ENCODE data around the gene RAPGEF3. TPM values are rescaled to one million over a fixed set of nuclear protein-coding genes. Genes with fewer than 3 reads are reported as not detected.

RAPGEF3 gene
- total and polyA plus RNA-seq, 9 of the 15 experiments (the other 6 are each of a cell fraction or from before 2014, with no cell fraction given) = 0.03 to 0.78 (median 0.37) TPM; not detected in 1

GRCh38 chr12:47773062-47773857 is 14.6 kb upstream of the RAPGEF3 start, which contains the start of gene SLC48A1 (continued):
- TF ChIP-seq ZNF740 (CRISPR knock-in tag; IDR thresholded peaks at IDR 0.05) (no peak), ZNF740 (tag; IDR thresholded peaks at IDR 0.05) (no peak), TEAD4 (IDR thresholded peaks at IDR 0.05; ENCODE audit: low read length) (no peak), TEAD4 (CRISPR knock-in tag; IDR thresholded peaks at IDR 0.05; ENCODE audit: borderline replicate concordance) (no peak), ZNF41 (CRISPR knock-in tag; conservative IDR thresholded peaks at IDR 0.05) (no peak), CREBBP (IDR thresholded peaks at IDR 0.05; ENCODE audit: low read depth, low read length) (no peak), ILF3 (IDR thresholded peaks at IDR 0.05; ENCODE audit: borderline replicate concordance) (peak; percentile 78; the same call in 1 of the 2 replicates), BCLAF1 (IDR thresholded peaks at IDR 0.05; ENCODE audit: borderline replicate concordance in 1 of 2, control insufficient read depth in 1 of 2, low read depth in 2 of 2, low read length in 1 of 2) (no peak), HDAC8 (tag; IDR thresholded peaks at IDR 0.05) (no peak), SIN3B (IDR thresholded peaks at IDR 0.05; ENCODE audit: low read depth) (peak; percentile 65), GABPA (tag; conservative IDR thresholded peaks at IDR 0.05; ENCODE audit: low read depth) (0 out of 2 replicates have a peak, but pooled peaks have one; percentile 1), CCNT2 (IDR thresholded peaks at IDR 0.05; ENCODE audit: borderline replicate concordance, extremely low read depth, insufficient read length, low read depth, low read length) (peak; percentile 81), ESRRB (CRISPR knock-in tag; IDR thresholded peaks at IDR 0.05; ENCODE audit: borderline replicate concordance) (no peak), TCF15 (CRISPR knock-in tag; IDR thresholded peaks at IDR 0.05) (no peak), CBFA2T3 (IDR thresholded peaks at IDR 0.05) (0 out of 2 replicates have a peak, but pooled peaks have one; percentile 17), JUNB (CRISPR knock-in tag; conservative IDR thresholded peaks at IDR 0.05) (no peak), ARID4B (CRISPR knock-in tag; IDR thresholded peaks at IDR 0.05) (peak; percentile 64; the same call in 1 of the 2 replicates)
